Right ventricle myocardium inferior (tissue), 1 donor: ENCODE results near the gene VENTX. TPM values are rescaled to one million over a fixed set of nuclear protein-coding genes. Genes with fewer than 3 reads are reported as not detected.
A peak's percentile ranks its signal among the peaks of the same experiment; 100 is the strongest.

Experiments used
- ATAC-seq: fragments of 200-7000 bp; cut with Tn5 transposase; one replicate; pipeline ENCODE4 v1.9.1; 2020; ENCODE audit warnings: mild to moderate bottlenecking, moderate library complexity
- DNase-seq: peaks from one replicate; pipeline ENCODE4 v3.0.0; 2021; ENCODE audit errors: missing footprints
- intact Hi-C: fragments of 100-400 bp; cut with DNase I; formaldehyde crosslinking; loops from one replicate; pipeline ENCODE4 v1.11.0; 2022
- long read RNA-seq: library from polyadenylated mRNA; unstranded; transcript quantifications from one replicate; pipeline ENCODE4 v2.0.0, GENCODE V29; 2021
- total RNA-seq: library from RNA; stranded (reverse); fragmentation: NEBNext Ultra II Directional; extraction: Animal tissue kit (Norgen Biotek cat#: 25700); gene quantifications from one replicate; pipeline ENCODE4 v1.2.1, GENCODE V29; 2021
- donor health status: DM: no; HTN: yes; CAD: no; lungs with severe emphysema.

Gene VENTX, protein sequence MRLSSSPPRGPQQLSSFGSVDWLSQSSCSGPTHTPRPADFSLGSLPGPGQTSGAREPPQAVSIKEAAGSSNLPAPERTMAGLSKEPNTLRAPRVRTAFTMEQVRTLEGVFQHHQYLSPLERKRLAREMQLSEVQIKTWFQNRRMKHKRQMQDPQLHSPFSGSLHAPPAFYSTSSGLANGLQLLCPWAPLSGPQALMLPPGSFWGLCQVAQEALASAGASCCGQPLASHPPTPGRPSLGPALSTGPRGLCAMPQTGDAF
- 0.54 TPM for total RNA-seq
- long read RNA-seq = 0 reads

- DNase-seq = no peak
- ATAC-seq = no peak
- intact Hi-C loops = no loop called here
These were observed at the start of gene VENTX for GRCh38 chr10:133237588-133238465. VENTX (plus strand) TSS chr10:133237855; CDS start chr10:133237915, 60 bp downstream.

DNA sequence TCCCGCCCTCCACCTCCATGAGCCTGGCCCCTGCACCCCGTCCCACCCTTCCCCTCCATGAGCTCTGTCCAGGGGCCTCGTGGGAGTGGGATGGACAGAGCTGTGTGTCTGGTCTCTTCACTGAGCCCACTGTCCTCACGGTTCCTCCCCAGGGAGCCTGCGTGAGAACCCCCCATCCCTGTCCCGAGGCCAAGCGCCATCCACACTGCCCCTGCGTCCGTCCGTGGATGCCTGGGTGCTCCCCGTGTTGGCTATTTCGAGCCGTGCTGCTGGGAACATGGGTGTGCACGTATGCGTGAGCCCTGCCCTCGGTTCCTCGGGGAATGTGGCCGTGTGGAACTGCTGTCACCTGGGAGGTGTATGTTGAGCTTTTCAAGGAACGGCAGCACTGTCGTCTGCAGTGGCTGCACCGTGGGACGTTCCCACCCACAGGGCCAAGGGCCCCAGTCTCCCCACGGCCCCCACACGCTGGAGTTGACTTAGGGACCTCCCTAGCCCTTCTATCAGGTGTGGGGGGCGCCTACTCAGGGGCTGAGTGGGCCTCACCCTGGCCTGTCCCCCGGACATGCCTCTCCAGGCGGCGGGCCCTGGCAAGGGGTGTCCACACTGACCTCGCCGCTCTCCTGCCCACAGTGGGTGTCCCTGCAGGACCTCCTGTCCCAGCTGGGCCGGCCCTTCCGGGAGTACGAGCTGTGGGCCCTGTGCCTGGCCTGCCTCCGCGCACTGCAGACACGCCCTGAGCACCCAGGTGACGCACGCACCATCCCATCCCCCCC lies 49.6 kb upstream of the VENTX start:
- intact Hi-C loops = no loop called here
- DNase-seq (peak; percentile 50), ATAC-seq (no peak)

GRCh38 chr10:133189256-133189655 lies 48.4 kb upstream of the VENTX start:
- ATAC-seq (no peak), DNase-seq (peak; percentile 43)
- intact Hi-C loops = no loop called here

- intact Hi-C loops = no loop called here
- DNase-seq = peak; percentile 61
- ATAC-seq = no peak
These were observed 47.9 kb upstream of the VENTX start for GRCh38 chr10:133189726-133190125.

DNA sequence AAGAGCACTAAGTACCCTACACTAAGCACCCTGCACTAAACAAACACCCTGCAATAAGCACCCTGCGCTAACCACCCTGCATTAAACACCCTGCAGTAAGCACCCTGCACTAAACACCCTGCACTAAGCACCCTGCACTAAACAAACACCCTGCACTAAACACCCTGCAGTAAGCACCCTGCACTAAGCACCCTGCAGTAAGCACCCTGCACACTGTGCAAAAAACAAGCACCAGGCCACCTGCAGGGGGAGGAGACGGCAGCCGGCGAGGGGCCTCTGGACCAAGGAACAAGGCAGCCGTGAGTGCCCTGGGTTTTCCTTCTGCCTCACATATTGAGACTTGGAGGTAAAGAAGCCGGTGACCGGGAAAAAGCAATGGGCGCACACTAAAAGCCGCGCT lies 47.4 kb upstream of the VENTX start:
- intact Hi-C loops = no loop called here
- DNase-seq (peak; percentile 42), ATAC-seq (no peak)

DNA sequence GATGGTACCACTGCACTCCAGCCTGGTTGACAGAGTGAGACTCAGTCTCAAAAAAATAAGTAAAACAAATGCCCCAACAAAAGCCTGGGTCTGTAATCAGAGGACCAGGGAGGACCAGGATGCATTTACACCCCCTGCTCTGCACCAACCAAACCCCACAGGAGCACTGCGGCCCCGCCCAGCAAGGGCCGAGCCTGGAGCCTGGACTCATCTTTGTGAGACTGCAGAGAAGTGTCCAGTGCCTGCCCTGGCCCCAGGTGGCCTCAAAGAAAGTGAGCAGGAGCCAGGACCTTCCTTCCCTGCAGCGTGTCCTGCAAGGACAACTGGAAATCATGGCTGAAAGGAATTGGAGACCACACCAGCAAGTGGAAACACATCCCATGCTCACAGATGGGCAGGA lies 46.0 kb upstream of the VENTX start:
- DNase-seq (peak; percentile 39), ATAC-seq (no peak)
- intact Hi-C loops = no loop called here

- ATAC-seq = no peak
- no peak for DNase-seq
- intact Hi-C loops = no loop called here
These were observed 43.5 kb upstream of the VENTX start for GRCh38 chr10:133194151-133194550.

DNA sequence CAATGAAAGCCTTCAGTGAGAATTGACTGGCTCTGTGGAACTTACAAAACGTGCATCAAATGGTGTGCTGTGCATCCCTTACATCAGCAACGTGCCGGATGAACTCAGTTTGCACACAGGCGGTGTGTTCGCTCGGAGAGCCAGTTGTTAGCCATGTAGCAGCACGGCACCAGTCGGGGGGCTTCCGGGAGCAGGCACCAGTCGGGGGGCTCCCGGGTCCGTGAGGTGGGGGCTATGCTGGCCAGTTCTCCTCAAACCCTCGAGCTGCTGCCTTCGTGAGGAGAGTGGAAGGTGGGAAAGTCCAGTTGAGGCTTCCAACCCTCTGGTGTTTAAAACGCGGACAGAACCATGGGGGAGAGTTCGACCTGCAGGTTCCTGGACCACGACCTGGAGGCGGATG lies 42.6 kb upstream of the VENTX start:
- no peak for DNase-seq
- intact Hi-C loops = no loop called here
- ATAC-seq = no peak

- peak; percentile 35 for DNase-seq
- intact Hi-C loops = no loop called here
- no peak for ATAC-seq
These were observed 42.0 kb upstream of the VENTX start for GRCh38 chr10:133195611-133196010.

DNA sequence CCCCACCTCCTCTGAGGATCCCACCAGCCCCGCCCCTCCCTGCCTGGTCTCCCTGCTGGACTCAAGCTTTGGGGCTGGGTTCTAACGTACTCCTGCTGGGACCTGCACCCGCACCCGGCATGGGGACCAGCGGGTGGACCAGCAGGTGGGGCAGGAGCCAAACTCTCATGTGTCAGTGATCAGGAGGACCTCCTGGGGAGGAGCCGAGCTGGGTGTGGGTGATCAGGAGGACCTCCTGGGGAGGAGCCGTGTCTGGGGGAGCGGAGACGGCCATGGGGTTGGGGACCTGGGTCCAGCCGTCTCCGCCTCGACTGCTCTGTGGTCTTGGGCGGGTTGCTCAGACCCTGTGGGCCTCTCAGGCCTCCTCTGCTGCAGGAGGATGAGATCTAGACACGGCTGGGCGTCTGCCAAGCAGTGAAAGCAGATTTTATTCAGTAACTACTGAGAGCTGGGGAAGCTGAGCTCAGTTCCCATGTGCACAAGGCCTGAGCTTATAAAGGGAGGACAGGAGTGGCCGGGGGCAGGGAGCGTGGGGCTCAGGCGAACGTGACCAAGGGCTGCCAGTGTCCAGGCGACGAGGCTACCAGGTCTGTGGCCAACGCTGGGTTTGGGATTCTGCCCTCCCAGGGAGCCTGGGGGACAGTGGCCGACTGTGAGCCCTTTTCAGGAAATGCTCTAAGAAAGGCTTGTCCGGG lies 41.3 kb upstream of the VENTX start:
- no peak for ATAC-seq
- peak; percentile 65 for DNase-seq
- intact Hi-C loops = no loop called here

DNA sequence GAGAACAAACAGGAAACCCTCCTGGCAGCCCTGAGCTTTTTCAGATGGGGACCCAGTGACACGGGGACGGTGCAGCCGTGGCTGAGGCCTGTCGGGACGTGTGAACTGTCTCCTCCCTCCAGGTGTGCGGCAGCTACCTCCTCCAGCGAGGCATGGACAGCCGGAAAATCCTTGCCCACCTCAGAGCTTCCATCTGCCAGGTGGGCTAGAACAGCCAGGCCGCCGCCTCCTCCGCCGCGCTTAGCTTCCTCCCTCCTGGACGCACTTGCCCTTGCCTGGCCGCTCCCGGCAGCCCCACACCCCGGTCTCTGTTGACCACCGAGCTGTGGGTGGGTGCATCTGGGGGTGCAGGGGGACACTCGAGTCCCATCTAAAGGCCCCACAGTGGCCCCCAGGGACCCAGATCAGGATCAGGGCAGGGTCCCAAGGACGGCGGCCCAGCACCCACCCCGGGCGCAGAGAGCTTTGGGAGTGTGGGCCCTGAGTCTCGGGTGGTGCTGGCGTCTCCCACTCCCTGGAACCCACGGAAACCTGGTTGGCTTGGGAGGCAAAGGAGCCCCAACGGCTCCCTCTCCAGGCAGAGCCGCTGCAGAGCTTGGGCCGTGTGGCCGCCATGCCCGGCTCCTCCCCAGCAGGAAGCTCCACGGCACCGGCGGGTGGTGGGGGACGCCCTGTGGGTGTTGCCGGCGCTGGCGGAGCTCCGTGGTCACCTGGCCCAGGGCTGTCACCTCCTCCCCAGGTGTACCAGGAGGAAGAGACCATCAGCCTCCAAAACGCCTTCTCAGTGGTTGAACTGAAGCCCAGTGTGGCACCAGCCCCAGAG lies 40.5 kb upstream of the VENTX start:
- intact Hi-C loops = no loop called here
- ATAC-seq = no peak
- DNase-seq = peak; percentile 33

GRCh38 chr10:133197786-133198185 lies 39.9 kb upstream of the VENTX start:
- ATAC-seq (no peak), DNase-seq (peak; percentile 58)
- intact Hi-C loops = no loop called here

GRCh38 chr10:133198206-133198605 lies 39.4 kb upstream of the VENTX start:
- DNase-seq (peak; percentile 7), ATAC-seq (no peak)
- intact Hi-C loops = no loop called here

GRCh38 chr10:133198621-133199487 lies 38.8 kb upstream of the VENTX start:
- ATAC-seq (no peak), DNase-seq (peak; percentile 50)
- intact Hi-C loops = no loop called here

- ATAC-seq (no peak), DNase-seq (no peak)
- intact Hi-C loops = no loop called here
These were observed 38.2 kb upstream of the VENTX start for GRCh38 chr10:133199488-133199885.

GRCh38 chr10:133199992-133200611 lies 37.6 kb upstream of the VENTX start:
- DNase-seq = peak; percentile 46

DNA sequence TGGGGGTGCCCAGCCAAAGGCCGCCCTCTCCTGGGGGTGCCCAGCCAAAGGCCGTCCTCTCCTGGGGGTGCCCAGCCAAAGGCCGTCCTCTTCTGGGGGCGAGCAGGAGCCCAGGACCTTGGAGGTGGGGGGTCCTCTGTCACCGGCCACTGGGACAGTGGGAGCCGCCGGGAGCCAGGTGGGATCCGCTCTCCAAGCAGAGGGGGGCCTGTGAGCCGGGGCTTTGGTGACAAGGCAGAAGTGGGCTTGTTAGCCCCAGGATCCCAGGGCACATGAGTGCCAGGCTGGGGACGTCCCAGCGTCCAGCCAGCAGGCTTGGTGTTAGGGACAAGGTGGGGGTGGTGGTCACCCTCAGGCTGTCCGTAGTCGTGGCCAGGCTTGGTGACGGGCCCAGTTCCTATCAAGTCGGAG lies 37.0 kb upstream of the VENTX start:
- DNase-seq (no peak), ATAC-seq (no peak)
- intact Hi-C loops = no loop called here

More at GRCh38 chr10:133199992-133200611, 37.6 kb upstream of the VENTX start:
- intact Hi-C loops = no loop called here
- no peak for ATAC-seq
